ENCODE measurements around the gene MRPS26.
"Not testable (repeated sequence)": the region's sequence is repeated elsewhere in the genome, so short reads cannot be mapped to it uniquely, and the experiment has no call there.

The MRPS26 gene

DNA sequence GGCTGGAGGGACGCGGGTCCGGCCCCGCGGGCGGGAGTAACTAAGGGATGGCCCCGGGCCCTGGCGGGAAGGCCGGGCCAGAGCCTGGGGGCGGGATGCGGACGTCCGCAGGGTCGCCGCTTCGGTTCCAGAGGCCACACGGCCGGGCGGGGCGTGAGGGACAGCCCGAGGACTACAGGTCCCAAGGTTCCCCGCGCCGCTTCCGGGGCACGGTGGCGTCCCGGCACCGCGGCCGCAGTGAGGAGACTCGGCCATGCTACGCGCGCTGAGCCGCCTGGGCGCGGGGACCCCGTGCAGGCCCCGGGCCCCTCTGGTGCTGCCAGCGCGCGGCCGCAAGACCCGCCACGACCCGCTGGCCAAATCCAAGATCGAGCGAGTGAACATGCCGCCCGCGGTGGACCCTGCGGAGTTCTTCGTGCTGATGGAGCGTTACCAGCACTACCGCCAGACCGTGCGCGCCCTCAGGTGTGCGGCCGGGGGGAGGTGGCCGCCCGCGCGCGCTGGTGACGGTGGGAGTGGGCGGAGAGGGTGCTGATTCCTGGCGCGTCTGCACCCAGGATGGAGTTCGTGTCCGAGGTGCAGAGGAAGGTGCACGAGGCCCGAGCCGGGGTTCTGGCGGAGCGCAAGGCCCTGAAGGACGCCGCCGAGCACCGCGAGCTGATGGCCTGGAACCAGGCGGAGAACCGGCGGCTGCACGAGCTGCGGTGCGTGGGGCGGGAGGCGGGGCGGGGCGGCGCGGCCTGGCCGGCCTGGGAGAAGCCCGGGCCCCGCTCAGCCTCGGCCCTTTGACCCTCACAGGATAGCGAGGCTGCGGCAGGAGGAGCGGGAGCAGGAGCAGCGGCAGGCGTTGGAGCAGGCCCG, at the start of gene MRPS26:
Gene MRPS26 (plus strand): TSS at position 237 of the 861 bp plus-strand sequence. CDS start 17 bp downstream, at position 254.
- no peaks in the 10 kb centered on the region for H3K9me3 ChIP-seq (ENCODE audit: control insufficient read depth, insufficient read depth, low read depth, low read length)
- H3K27ac ChIP-seq (ENCODE audit: low read depth, low read length): peak within 1 kb of the TSS; percentile 89
- no peaks in the 10 kb centered on the region for H3K27me3 ChIP-seq (ENCODE audit: control insufficient read depth, insufficient read depth, low read length)
- H3K9ac ChIP-seq (ENCODE audit: low read length): peak within 1 kb of the TSS; percentile 94
- peak within 1 kb of the TSS; percentile 98 for H3K4me3 ChIP-seq (ENCODE audit: low read depth, low read length)
- peaks cover 27% of the 10 kb centered on the region for H3K36me3 ChIP-seq (ENCODE audit: control insufficient read depth, insufficient read depth, low read length)
- H3K4me1 ChIP-seq (ENCODE audit: control insufficient read depth, insufficient read depth, low read length): peaks cover 21% of the 10 kb centered on the region

DNA sequence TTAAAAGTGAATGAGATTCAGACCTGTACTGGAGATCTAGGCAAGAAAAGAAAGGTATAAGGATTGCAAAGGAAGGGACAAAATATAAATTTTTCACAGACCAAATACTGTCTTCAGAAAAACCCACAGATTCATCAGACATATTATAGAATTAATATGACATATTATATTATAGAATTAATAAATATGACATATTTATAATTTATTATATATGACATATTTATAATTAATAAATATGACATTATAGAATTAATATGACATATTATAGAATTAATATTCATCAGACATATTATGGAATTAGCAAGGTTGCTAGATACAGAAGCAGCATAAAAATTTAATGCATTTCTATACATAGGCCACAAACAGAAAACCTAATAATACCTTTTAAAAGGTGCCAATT, 47.1 kb upstream of the MRPS26 start:
- Histone ChIP-seq H3K9ac (ENCODE audit: low read length) (no peak overlapping the region), H3K4me1 (ENCODE audit: control insufficient read depth, insufficient read depth, low read length) (no peaks in the 10 kb centered on the region), H3K27me3 (ENCODE audit: control insufficient read depth, insufficient read depth, low read length) (no peaks in the 10 kb centered on the region), H3K4me3 (ENCODE audit: low read depth, low read length) (no peak overlapping the region), H3K9me3 (ENCODE audit: control insufficient read depth, insufficient read depth, low read depth, low read length) (no peaks in the 10 kb centered on the region), H3K27ac (ENCODE audit: low read depth, low read length) (no peak overlapping the region), H3K36me3 (ENCODE audit: control insufficient read depth, insufficient read depth, low read length) (peaks cover 19% of the 10 kb centered on the region; the same call in 1 of the 2 replicates)

DNA sequence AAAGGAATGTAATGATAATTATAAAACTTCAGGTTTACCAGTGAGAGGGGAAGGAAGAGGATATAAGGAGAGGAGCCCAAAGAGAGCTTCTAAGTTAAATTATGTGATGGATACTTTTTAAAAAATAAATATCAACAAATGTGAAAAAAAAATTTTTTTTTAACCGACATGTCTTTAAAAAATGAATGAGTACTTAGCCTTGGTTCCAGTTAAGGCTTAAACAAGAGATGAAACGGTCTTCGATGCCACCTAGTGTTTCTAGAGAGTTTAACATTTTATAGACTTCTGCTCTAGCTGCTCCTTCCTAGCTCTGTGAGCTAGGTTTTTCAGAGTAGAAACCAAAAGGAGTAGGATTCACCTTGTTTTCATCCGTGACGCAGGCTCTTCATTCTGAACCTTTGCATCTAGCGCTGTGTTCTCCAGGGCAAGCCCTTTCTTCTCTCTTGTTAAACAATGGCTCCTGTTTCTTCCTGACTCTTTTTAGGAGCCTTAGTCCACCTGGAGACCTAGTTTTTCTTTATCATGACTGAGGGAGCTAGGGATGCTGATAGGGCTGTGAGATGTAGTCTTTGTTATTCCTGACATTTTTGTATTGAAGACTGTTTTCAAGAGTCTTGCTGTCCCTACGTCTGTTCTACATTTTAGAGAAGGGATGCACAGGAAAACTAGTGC, 44.9 kb upstream of the MRPS26 start:
- H3K4me3 ChIP-seq (ENCODE audit: low read depth, low read length): no peak overlapping the region
- H3K9ac ChIP-seq (ENCODE audit: low read length): no peak overlapping the region
- H3K27me3 ChIP-seq (ENCODE audit: control insufficient read depth, insufficient read depth, low read length): no peaks in the 10 kb centered on the region
- H3K27ac ChIP-seq (ENCODE audit: low read depth, low read length): no peak overlapping the region
- H3K9me3 ChIP-seq (ENCODE audit: control insufficient read depth, insufficient read depth, low read depth, low read length): no peaks in the 10 kb centered on the region
- H3K4me1 ChIP-seq (ENCODE audit: control insufficient read depth, insufficient read depth, low read length): no peaks in the 10 kb centered on the region
- H3K36me3 ChIP-seq (ENCODE audit: control insufficient read depth, insufficient read depth, low read length): peaks cover 14% of the 10 kb centered on the region

DNA sequence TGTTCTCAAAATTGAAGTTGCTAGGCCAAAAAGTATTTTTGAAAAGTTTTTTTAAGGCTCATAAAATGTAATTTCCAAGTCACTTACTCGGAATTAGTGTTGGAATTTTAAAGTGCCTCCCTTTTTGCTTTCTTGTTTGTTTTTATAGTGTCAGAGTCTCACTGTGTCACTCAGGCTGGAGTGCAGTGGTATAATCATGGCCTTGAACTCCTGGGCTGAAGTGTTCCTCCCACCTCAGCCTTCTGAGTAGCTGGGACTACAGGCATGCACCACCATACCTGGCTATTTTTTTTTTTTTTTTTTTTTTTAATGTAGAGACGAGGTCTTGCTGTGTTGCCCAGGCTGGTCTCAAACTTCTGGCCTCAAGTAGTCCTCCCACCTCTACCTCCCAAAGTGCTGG, 42.4 kb upstream of the MRPS26 start:
- Histone ChIP-seq H3K27ac (ENCODE audit: low read depth, low read length) (no peak overlapping the region), H3K27me3 (ENCODE audit: control insufficient read depth, insufficient read depth, low read length) (no peaks in the 10 kb centered on the region), H3K9ac (ENCODE audit: low read length) (no peak overlapping the region), H3K4me3 (ENCODE audit: low read depth, low read length) (no peak overlapping the region), H3K4me1 (ENCODE audit: control insufficient read depth, insufficient read depth, low read length) (no peaks in the 10 kb centered on the region), H3K36me3 (ENCODE audit: control insufficient read depth, insufficient read depth, low read length) (peaks cover 32% of the 10 kb centered on the region), H3K9me3 (ENCODE audit: control insufficient read depth, insufficient read depth, low read depth, low read length) (no peaks in the 10 kb centered on the region)

DNA sequence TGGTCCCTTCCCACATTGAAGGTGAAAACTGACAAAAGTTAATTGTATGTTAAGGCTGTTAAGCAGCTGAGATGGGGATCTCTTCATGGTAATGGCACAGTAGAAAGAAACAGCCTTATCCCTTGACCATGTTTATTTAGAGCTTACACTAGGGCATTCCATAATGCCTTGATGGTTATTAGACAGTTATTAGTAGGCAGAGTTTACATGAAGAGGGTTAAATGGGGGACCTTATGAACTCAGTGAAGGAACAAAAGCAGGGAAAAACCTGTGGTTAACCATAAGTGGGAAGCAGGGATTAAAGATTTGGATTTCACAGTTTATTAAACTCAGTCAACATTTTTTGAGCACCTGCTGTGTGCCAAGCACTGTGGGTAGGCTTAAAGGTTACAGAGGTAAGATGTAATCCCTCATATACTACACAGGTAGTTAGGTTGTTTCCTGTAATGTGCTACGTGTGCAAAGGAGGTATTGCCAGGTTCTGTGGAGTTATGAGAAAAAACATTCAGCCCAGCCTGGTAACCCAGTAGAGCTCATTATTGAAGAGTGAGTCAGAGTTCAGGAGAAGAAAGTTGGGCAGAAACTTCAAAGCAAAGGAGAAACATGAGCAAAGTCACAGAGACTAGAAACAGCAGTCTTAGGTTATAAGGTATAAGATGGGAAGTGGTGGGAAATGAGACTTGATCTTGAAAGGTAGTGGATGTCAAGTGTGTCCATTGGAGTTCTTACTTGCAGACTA, 34.7 kb upstream of the MRPS26 start:
- no peak overlapping the region for H3K27ac ChIP-seq (ENCODE audit: low read depth, low read length)
- peaks cover 56% of the 10 kb centered on the region for H3K36me3 ChIP-seq (ENCODE audit: control insufficient read depth, insufficient read depth, low read length)
- no peak overlapping the region for H3K4me3 ChIP-seq (ENCODE audit: low read depth, low read length)

DNA sequence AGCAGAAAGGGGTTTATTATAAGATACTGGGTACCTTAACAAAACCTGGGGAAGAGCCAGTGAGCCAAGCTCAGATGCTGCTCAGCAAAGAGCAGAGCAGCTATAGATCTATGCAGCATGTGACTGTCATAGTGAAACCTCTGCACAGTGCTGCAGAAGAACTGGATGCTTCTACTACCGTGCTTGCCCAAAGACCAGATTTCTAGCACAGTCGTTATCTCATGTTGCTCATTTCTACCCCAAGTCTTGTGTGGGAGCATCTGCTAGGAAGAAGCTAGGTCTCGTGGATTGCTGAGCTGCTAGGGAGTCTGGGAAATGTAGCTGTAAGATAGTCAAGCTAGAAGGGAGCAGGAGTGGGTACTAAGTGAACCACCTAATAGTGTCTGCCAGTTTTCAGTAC, 34.1 kb upstream of the MRPS26 start:
- Histone ChIP-seq H3K27ac (ENCODE audit: low read depth, low read length) (no peak overlapping the region), H3K9ac (ENCODE audit: low read length) (no peak overlapping the region), H3K27me3 (ENCODE audit: control insufficient read depth, insufficient read depth, low read length) (no peaks in the 10 kb centered on the region), H3K4me1 (ENCODE audit: control insufficient read depth, insufficient read depth, low read length) (no peaks in the 10 kb centered on the region), H3K4me3 (ENCODE audit: low read depth, low read length) (no peak overlapping the region), H3K36me3 (ENCODE audit: control insufficient read depth, insufficient read depth, low read length) (peaks cover 52% of the 10 kb centered on the region), H3K9me3 (ENCODE audit: control insufficient read depth, insufficient read depth, low read depth, low read length) (no peaks in the 10 kb centered on the region)

More for the DNA sequence above, 34.7 kb upstream of the MRPS26 start:
- Histone ChIP-seq H3K9ac (ENCODE audit: low read length) (no peak overlapping the region), H3K4me1 (ENCODE audit: control insufficient read depth, insufficient read depth, low read length) (no peaks in the 10 kb centered on the region), H3K27me3 (ENCODE audit: control insufficient read depth, insufficient read depth, low read length) (no peaks in the 10 kb centered on the region), H3K9me3 (ENCODE audit: control insufficient read depth, insufficient read depth, low read depth, low read length) (no peaks in the 10 kb centered on the region)

DNA sequence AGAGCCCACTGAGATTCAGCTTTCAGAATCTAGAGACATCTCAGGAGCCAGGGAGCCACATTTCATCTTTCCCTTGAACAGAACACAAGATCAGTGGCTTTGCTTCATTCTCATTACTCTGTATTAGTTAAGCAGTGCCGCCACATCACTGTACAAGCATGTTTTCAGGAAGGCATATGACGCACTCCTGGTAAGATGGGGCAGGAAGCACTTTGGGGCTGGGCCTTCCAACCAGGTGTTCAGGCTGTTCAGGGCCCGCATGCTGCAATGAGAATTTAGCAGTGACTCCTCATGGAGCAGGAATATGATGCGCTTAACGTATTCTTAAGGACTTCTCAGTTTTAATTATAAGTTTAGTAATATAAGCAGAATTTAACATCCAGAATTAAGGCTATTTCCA, 32.1 kb upstream of the MRPS26 start:
- Histone ChIP-seq H3K27ac (ENCODE audit: low read depth, low read length) (no peak overlapping the region), H3K36me3 (ENCODE audit: control insufficient read depth, insufficient read depth, low read length) (peaks cover 49% of the 10 kb centered on the region), H3K4me3 (ENCODE audit: low read depth, low read length) (no peak overlapping the region), H3K9ac (ENCODE audit: low read length) (no peak overlapping the region), H3K9me3 (ENCODE audit: control insufficient read depth, insufficient read depth, low read depth, low read length) (no peaks in the 10 kb centered on the region), H3K27me3 (ENCODE audit: control insufficient read depth, insufficient read depth, low read length) (no peaks in the 10 kb centered on the region), H3K4me1 (ENCODE audit: control insufficient read depth, insufficient read depth, low read length) (no peaks in the 10 kb centered on the region)

DNA sequence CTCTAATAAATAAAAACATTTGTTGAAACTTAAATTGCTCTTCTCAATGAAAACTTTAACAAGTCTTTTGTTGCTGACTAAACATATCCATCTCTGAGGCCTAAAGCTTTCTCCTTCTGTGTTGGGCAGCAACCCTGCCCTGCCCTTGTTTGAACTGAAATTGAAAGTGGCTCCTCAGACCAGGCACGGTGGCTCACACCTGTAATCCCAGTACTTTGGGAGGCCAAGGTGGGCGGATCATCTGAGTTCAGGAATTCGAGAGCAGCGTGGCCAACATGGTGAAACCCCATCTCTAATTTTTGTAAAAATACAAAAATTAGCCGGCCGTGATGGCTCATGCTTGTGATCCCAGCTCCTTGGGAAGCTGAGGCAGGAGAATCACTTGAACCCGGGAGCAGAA, 31.7 kb upstream of the MRPS26 start:
- Histone ChIP-seq H3K9ac (ENCODE audit: low read length) (no peak overlapping the region), H3K4me3 (ENCODE audit: low read depth, low read length) (no peak overlapping the region), H3K4me1 (ENCODE audit: control insufficient read depth, insufficient read depth, low read length) (no peaks in the 10 kb centered on the region), H3K36me3 (ENCODE audit: control insufficient read depth, insufficient read depth, low read length) (peaks cover 45% of the 10 kb centered on the region), H3K27ac (ENCODE audit: low read depth, low read length) (no peak overlapping the region), H3K27me3 (ENCODE audit: control insufficient read depth, insufficient read depth, low read length) (no peaks in the 10 kb centered on the region), H3K9me3 (ENCODE audit: control insufficient read depth, insufficient read depth, low read depth, low read length) (no peaks in the 10 kb centered on the region)

DNA sequence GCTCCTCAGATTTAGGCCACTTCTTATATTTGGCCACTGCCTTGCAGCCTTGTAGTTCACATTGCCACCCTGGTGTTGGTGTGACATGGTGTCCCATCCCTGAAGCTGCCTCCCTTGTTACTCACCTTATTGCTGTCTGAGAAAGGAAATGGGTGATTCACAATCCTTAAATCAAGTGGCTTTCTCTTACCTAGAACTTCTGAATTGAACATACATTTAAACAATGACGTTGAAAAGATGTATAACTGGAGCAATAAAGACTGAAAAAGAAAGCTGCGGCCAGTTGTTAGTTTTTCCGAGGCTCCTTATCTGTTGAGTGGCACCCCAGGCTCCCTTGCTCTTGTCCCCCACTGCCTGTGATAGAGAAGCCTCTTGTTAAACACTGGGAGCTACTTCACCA, 31.2 kb upstream of the MRPS26 start:
- Histone ChIP-seq H3K9ac (ENCODE audit: low read length) (no peak overlapping the region), H3K9me3 (ENCODE audit: control insufficient read depth, insufficient read depth, low read depth, low read length) (no peaks in the 10 kb centered on the region), H3K36me3 (ENCODE audit: control insufficient read depth, insufficient read depth, low read length) (peaks cover 40% of the 10 kb centered on the region), H3K4me1 (ENCODE audit: control insufficient read depth, insufficient read depth, low read length) (no peaks in the 10 kb centered on the region), H3K27me3 (ENCODE audit: control insufficient read depth, insufficient read depth, low read length) (no peaks in the 10 kb centered on the region), H3K4me3 (ENCODE audit: low read depth, low read length) (no peak overlapping the region), H3K27ac (ENCODE audit: low read depth, low read length) (no peak overlapping the region)

DNA sequence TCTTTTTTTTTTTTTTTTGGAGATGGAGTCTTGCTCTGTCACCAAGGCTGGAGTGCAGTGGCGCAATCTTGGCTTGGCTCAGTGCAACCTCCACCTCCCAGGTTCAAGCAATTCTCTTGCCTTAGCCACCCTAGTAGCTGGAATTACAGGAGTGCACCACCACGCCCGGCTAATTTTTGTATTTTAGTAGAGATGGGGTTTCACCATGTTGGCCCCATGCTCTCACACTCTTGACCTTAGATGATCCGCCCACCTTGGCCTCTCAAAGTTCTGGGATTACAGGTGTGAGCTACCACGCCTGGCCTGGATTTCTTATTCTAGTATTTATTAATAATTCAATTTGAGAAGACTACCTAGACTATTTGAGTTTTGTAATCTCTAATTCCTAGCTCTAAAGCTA, 30.6 kb upstream of the MRPS26 start:
- not testable (repeated sequence) for H3K27me3 ChIP-seq (ENCODE audit: control insufficient read depth, insufficient read depth, low read length); H3K9ac ChIP-seq (ENCODE audit: low read length); H3K27ac ChIP-seq (ENCODE audit: low read depth, low read length); H3K9me3 ChIP-seq (ENCODE audit: control insufficient read depth, insufficient read depth, low read depth, low read length); H3K4me1 ChIP-seq (ENCODE audit: control insufficient read depth, insufficient read depth, low read length); H3K4me3 ChIP-seq (ENCODE audit: low read depth, low read length)
- peaks cover 36% of the 10 kb centered on the region for H3K36me3 ChIP-seq (ENCODE audit: control insufficient read depth, insufficient read depth, low read length)

DNA sequence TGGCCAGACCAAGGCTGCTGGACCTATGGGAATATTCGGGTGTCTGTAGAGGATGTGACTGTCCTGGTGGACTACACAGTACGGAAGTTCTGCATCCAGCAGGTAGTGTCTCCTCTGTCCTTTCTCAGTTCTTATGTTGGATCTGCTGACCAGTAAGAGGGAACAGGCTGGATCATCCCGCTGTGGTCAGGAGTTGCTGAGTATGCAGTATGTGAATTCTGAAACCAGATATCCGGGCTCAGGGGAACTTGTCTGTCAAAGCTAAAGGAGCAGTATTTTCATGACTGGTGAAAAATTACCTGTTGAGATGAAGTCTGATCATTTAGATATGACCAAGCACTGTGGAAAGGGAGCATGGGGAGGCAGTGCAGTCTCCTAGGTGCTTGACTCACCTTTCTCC, 24.5 kb upstream of the MRPS26 start:
- Histone ChIP-seq H3K9ac (ENCODE audit: low read length) (no peak overlapping the region), H3K27ac (ENCODE audit: low read depth, low read length) (no peak overlapping the region), H3K4me3 (ENCODE audit: low read depth, low read length) (no peak overlapping the region), H3K4me1 (ENCODE audit: control insufficient read depth, insufficient read depth, low read length) (no peaks in the 10 kb centered on the region), H3K27me3 (ENCODE audit: control insufficient read depth, insufficient read depth, low read length) (no peaks in the 10 kb centered on the region), H3K9me3 (ENCODE audit: control insufficient read depth, insufficient read depth, low read depth, low read length) (no peaks in the 10 kb centered on the region), H3K36me3 (ENCODE audit: control insufficient read depth, insufficient read depth, low read length) (peaks cover 61% of the 10 kb centered on the region)

All from HUES6 (cell line).